NCI-H1092 (cell line): ENCODE data around the gene MERTK.

ENCODE experiments used
- DNase-seq: peaks from one replicate; lab custom pipeline; 2025; lab: John Stamatoyannopoulos, UW

Gene MERTK

DNA sequence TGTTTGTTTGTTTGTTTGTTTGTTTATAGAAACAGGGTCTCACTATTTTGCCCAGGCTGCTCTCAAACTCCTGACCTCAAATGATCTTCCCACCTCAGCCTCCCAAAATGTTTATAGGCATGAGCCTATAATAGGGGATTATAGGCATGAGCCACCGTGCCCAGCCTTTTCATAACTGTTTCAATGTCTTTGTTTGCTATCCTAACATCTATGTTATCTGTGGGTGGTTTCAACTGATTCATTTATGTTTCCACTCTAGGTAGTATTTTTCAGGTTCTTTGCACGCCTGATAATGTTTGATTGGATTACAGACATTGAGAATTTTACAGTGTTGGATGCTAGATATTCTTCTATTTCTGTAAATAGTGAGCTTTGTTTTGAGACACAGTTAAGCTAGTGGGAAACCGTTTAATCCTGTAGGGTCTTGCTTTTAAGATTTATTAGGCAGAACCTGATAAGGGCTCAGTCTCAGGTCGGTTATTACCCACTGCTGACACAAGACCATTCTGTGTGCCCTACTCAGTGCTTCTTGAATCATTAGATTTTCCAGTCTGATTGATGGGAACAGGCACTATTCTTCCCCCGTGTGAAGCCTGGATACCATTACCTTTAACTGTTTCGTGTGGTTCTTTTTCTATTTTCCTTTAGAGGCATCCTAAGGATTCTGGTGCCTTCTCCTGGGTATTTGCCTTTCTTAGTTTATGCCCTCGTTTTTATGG is 80.2 kb downstream of the MERTK start:
- DNase-seq: no peak

DNA sequence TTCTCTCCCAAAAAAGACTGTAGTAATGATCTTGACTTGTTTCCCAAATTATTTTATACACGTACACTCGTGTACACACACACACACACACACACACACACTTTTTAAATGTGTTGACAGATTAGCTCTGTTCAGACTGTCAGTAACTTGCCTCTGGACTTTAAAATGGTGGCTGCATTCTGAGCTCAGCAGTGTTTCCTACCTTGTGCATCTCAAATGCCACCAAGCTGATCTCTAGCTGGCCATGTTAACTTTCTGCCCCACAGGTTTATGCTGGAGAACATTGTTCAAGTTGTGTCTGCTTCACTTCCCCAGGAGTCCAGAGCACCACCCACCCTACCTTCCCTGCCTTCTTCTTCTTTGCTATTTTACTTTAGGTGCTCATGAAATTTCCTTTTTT is 83.3 kb downstream of the MERTK start:
- no peak for DNase-seq

DNA sequence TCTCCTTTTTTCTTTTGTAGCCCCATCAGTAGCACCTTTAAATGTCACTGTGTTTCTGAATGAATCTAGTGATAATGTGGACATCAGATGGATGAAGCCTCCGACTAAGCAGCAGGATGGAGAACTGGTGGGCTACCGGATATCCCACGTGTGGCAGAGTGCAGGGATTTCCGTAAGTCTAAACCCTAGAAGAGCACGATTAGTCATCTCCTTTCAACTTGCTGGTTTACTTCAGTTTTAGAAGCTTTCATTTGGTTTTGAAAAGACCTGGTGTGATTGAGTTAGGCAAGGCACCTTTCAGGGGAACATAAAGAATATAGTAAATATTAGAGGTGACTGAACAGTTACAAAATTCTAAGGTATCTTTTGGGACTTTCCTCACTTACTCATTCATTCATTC is 84.4 kb downstream of the MERTK start:
- DNase-seq: no peak

DNA sequence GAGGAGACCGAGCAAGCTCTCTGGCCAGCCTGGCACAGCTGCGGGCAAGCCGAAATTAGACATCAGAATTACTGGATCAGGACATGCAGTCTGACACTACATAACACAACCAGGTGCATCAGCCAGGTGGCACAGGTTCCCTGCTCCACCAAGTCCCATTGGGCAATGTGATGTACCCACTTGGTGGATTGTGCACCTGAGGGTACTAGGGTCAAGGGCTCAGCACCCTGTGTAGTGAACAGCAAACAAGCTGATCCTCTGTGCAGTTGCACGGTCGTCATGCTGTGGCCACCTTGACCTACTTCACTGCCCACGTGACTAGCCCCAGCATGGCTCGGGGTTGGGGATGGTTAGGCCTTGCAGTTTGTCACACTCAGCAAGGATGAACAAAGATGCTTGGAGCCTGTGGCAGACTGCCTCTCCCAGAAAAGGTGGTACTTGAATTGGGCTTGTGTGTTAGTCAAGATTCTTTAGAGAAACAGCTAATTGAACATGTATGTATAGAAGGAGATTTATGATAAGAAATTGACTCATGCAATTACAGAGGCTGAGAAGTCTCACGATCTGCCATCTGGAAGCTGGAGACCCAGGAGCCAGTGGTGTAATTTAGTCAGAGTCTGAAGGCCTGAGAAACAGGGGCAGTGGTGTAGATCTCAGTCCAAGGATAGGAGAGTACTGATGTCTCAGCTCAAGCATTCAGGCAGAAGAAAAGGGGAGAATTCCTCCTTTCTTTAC is 85.2 kb downstream of the MERTK start:
- no peak for DNase-seq

DNA sequence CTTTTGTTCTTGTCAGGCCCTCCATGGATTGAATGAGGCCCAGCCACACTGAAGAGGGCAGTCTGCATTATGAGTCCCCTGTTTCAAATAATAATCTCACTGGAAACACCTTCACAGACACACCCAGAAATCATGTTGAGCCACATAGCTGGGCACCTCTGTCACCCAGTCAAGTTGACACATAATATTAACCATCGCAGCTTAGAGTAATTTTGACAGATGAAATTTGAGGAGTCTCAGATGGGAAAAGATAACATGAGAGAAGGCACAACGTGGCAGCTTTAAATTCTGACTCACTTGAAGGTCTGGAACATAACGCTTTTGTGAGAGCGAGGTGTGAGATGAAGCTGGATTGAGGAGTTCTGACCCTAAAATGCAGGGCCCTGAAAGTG is 85.8 kb downstream of the MERTK start:
- no peak for DNase-seq

DNA sequence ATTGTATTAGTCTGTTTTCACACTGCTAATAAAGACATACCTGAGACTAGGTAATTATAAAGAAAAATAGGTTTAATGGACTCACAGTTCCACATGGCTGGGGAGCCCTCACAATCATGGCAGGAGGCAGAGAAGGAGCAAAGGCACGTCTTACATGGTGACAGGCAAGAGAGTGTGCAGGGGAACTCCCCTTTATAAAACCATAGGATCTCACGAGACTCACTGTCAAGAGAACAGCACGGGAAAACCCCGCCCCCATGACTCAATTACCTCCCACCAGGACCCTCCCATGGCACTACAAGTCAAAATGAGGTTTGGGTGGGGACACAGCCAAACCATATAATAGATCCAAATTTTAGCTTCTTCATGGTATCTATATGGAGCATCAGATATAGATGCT is 87.1 kb downstream of the MERTK start:
- DNase-seq: no peak

DNA sequence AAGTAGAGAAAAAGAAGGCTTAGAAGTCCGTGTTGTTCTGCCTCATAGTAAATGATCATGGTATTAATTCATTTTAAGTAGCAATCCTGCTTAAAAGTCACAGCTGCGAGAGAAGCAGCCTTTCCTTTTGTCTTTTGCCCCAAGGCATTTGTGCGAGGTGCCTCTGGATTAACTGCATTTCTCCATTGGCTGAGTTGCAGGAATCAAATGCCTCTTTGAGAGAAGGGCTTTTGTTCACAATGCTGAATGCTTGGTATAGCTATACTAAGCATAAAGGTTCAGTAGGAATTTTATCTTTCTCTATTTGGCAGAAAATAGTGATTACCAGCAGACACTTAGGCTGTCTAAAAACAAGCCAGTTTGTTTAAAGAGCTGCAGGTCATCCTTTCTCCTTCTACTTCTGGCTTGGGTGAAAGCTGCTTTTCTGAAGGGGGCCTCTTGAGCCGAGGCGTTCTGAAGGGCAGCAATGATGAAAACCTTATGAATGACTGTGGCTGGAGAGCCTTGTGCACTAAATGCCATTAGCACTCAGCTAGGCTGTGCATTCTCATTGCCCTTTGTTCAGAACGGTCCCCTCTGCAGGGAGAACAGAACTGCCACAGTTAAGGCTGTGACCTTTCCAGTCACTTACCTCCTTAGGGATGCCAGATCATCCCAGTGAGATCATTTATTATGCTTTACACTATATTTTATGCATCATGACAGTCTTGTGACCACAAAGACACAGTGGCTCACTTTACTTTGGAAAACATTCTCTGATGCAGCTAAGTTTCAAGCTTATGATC is 87.9 kb downstream of the MERTK start:
- no peak for DNase-seq

DNA sequence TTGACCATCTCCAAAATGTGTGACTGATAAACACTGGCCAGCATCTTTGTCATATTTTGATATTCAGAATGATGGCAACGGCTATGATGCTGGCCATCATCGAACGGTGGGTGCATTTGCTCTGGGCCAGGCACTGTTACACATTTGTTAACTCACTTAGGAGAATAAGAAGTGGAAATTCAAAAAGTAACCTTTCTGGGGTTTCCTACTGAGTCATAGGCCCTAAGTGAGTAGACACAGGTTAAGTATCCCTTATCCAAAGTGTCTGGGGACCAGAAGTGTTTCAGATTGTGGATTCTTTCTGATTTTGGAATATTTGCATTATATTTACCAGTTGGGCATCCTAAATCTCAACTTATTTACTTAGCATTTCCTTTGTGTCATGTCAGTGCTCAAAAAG is 92.0 kb downstream of the MERTK start:
- DNase-seq: no peak

DNA sequence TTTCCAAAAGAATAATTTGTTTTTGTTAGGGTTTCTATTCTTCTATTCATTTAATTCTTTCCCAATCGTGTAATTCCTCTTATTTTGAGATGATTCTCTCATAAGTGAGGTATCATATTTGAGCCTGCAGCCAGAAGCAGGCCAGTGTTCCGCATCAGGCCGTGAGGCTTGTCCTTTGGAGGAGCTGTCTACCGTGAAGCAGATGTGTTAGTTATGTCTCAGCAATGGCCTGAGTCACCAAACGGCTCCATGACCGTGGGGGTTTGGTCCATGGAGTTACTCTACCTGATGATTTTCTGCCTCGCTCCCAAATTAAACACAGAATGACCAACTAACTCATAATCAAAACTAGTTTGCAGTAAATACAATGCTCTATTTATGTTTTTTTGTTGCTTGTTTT is 92.4 kb downstream of the MERTK start:
- DNase-seq: no peak

DNA sequence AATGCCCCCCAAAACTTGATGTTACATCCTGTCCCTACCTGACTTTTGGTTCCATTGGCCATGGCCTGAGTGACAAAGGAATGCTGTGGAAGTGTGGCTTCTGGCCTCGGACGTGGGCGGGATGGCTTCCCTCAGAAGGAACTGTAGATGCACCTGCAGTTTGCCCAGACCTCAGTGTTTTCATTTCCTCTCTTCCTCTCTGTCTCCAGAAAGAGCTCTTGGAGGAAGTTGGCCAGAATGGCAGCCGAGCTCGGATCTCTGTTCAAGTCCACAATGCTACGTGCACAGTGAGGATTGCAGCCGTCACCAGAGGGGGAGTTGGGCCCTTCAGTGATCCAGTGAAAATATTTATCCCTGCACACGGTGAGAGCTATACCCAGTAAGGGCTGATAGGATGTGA is 95.6 kb downstream of the MERTK start:
- no peak for DNase-seq

DNA sequence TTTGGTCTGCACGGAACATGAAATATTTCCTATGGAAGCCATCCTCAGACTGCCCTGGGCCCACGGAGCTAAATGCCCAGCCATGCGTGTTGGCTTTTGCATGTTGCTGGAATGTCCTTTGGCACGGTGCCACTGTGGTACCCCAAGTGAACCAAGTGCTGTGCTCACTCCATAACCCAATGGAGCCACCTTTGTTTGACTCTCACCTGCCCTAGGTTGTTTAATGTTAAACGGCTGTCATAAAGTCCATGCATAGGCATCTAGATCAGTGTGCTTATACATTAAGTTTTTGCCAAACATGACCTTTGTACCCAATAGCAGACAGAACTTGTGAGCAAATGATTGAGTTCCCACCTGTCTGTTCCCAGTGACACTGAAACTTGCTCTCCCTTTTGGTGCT is 96.7 kb downstream of the MERTK start:
- DNase-seq: no peak

DNA sequence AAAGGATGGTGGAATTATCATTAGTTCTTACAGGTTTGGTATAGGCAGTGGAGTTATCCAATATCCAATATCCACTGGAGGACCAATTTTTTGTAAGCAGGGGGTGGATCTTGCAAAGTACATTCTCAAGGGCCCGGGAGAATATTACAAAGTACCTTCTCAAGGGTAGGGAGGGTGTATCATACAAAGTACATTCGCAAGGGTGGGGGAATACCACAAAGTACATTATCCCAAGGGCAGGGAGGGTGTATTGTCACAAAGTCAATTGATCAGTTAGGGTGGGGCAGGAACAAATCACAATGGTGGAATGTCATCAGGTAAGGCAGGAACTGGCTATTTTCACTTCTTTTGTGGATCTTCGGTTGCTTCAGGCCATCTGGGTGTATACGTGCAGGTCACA is 101.4 kb downstream of the MERTK start:
- DNase-seq: no peak

DNA sequence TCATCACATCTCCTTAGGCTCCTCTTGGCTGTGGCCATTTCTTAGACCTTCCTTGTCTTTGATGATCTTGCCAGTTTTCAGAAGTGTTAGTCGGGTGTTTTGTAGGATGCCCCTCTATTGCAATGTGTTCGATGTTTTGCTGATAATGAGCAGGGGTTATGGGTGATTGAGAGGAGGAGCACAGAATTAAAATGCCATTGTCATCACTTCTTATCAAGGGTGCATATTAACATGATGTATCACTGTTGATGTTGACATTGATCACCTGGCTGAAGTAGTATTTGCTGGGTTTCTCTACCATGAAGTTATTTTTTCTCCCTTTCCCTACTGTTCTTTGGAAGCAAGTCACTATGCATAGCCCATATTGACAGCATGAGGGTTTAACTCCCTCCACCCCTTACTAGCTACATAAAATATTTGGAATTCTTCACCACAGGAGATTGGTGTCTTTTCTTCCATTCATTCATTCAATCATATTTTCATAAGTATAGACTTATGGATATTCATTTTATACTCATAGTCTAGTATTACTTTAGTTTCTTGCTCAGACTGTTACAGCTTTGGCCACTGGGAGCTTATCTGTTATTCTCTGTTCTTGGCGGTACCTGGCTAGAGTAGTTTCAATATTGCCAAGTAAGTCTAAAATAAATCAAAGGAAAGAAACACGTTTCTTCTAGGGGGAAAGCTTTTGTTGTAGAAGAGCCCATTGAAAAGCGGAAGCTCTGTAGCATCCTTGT is 102.2 kb downstream of the MERTK start:
- DNase-seq: no peak

DNA sequence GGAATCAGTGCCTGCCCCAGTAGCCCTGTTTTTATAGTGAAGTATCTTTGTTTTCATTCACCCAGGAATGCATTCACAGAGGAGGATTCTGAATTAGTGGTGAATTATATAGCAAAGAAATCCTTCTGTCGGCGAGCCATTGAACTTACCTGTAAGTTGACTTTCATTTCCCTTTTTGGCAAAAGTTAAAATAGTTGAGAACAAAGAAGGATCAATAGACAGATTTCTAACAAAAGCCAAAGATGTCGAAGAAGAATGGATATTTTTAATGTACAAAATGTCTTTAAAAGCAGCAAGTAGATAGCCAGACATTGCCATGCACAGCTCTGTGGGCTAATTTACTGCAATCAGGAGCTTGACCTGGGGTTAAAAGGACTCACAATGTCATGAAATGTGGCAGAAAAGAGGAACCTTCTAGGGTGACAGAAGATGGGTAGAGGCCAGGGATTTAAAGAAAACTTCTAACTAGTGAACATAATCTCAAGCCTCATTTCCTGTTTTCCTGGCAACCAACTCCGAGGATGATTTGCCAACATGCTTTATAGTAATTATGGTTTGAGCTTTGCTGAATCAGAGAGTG is 102.8 kb downstream of the MERTK start:
- no peak for DNase-seq

DNA sequence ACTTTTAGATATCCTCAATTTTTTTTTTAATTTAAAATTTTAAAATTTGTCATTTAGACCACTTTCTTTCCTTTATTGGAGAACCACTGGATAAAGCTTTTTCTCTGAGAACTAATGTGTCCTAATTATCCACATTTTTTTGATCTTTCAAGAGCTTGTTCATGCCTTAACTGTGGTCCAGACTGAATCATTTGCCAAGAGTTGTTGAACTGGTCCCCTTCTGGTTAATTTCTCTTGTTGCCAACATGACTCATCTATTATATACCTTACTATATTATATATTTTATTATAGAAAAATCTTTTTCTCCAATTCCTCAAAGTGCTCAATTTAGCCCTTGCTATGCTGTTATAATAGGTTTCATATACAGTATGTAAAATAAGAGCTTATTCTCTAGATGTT is 103.5 kb downstream of the MERTK start:
- no peak for DNase-seq

DNA sequence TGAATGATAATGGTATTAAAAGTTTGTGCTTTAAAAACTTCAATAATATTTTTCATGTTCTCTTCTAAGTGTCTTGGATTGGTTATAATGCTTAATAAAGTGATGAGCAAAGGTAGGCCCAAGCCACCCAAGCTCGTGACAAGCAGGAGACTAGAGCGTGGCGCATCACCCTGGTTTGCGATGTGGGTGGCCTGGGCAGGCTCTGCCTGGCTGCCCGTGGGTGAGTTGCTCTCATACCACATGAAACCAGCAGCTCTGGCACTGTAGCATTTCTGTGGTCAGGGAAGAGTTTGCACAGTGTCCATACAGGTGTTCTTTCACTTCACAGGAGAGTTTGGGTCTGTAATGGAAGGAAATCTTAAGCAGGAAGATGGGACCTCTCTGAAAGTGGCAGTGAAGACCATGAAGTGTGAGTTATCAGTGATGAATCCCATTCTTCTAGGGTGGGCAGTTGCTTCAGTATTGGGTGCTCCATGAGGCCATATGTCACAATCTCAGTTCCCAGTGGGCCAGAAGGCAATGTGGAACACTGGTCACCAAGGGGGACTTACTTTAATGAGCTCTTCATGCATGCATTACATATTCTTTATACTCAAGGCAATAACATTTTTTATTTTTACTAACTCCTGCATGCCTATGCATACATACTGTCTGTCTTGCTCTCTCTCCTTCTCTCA is 105.3 kb downstream of the MERTK start:
- no peak for DNase-seq

DNA sequence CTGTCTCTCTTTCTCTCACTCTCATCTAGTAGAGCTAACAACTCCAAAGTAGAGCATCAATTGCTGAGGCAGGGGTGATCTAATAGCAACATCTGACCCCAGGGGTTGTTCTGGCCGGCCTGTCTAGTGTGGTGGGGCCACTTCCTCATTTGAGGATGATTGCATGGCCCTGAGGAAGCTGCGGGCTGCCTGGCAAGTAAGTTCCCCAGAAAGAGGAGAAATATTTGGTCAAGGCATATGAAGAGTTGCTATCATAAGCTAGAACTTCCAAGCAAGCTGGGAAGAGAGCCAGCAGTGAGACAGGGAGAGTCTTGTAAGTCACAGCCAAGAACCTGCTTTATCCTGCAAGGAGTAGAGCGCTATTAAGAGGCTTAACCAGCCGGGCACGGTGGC is 105.8 kb downstream of the MERTK start:
- no peak for DNase-seq

DNA sequence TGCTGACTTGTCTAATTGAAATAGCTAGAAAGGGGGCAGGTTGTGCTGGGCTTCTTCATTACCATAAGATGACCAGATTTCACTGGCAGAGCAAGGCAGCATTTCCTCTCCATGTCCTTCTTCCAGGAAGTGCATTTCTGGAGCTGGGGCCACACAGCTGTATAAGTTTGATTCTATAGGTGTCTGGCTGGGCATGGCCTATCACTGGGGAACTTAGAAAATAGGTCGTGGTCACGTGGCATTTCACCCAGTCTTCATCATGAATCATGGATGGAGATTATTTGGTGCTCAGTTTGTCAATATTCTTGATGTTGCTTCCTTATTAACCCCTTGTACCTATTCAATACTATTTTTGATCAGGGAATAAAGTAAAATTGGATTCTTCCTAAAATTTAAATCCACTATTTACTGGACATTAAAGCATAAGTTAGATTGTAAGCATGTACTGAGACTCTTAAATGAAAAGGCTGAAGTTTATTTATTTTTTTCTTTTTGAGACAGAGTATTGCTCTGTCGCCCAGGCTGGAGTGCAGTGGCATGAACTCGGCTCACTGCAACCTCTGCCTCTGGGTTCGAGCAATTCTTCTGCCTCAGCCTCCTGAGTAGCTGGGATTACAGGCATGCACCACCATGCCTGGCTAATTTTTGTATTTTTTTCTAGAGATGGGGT is 107.1 kb downstream of the MERTK start:
- DNase-seq: no peak

DNA sequence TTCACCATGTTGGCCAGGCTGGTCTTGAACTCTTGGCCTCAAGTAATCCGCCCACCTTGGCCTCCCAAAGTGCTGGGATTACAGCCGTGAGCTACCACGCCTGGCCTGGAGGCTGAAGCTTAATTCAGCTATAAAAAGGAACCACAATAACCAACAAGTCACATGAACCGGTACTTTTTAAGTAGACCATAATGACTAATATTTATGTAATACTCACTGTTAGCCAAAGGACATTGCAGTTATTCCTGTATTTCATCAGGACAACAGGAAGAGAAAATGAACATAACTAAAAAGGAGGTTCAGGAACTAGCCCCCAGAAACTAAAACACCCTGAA is 107.6 kb downstream of the MERTK start:
- DNase-seq: no peak

DNA sequence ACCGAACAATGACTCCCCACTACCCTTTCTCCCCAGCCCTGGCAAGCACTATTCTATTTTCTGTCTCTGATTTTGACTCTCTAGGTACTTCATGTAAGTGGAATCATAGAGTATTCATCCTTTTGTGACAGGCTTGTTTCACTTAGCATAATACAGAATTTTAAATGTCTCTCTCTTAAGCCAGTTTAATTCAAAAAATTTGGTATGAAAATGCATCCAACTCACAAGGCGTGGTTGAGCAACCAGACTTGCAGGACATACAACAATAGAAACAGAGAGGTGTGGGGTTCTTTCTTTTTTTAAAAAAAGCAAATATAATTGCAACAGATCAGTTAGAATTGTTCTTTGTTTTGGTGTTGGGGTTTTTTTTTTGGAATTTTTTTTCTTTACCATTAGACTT is 109.1 kb downstream of the MERTK start:
- DNase-seq: no peak

DNA sequence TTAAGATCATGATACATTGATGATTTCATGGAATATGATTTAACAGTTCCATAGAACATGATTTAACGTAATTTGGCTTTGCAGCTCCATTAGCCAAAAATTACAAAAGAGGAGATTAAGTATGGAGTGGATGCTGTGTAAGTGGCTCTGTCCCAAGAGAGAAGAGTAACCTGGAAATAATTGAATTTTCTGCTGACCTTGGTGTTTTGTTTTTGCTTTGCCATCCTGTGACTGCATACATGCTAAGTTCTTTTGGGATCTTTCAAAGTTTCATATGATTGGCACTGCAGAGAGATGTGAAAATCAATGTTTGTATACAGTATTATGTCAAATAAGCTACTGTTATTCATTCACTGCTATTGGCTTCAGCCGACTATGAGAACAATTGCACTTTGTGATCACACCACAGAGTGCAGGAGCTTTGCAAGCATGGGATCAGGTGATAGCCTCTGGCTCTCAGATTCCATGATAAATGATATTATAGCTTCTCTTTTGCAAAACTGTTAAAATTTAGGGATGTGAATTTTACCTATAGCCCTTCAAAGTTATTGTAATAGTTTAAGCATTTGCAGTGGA is 110.6 kb downstream of the MERTK start:
- no peak for DNase-seq
